Mucosa of descending colon (tissue), 3 donors: ENCODE measurements around the gene KCNH8. TPM values are rescaled to one million over a fixed set of nuclear protein-coding genes. Genes with fewer than 3 reads are reported as not detected.

Source experiments
- ATAC-seq: fragments of 200-7000 bp; cut with Tn5 transposase; one replicate; pipeline ENCODE4 v1.9.1; 2020; ENCODE audit warnings: mild to moderate bottlenecking, moderate library complexity
- DNase-seq, 3 donors: peaks; one replicate each; pipeline ENCODE4 v3.0.0-alpha.2; 2020
- H3K36me3 ChIP-seq: fragments of 200-600 bp; one replicate; pipeline ENCODE4 v1.8.0; 2021; ENCODE audit warnings: low read depth, mild to moderate bottlenecking
- H3K4me1 ChIP-seq: fragments of 200-600 bp; one replicate; pipeline ENCODE4 v1.8.0; 2021; ENCODE audit warnings: low read depth, mild to moderate bottlenecking
- H3K4me3 ChIP-seq: fragments of 200-600 bp; one replicate; pipeline ENCODE4 v1.8.0; 2021; ENCODE audit warnings: mild to moderate bottlenecking
- H3K9me3 ChIP-seq: fragments of 200-600 bp; one replicate; pipeline ENCODE4 v1.8.0; 2021; ENCODE audit warnings: mild to moderate bottlenecking
- intact Hi-C, 2 donors: fragments of 100-400 bp; cut with DNase I in 1 of 2; cut with micrococcal nuclease in 1 of 2; formaldehyde crosslinking; loops; one replicate each; pipeline versions ENCODE4 v1.11.0 to v1.11.1; 2022; cut with DNase I, micrococcal nuclease
- total RNA-seq, 3 donors: library from RNA; stranded (reverse); fragmentation: NEBNext Ultra II Directional in 2 of 3; extraction: Animal tissue kit (Norgen Biotek cat#: 25700) in 2 of 3; gene quantifications; one replicate each; pipeline versions ENCODE4 v1.2.1 to v1.2.4, GENCODE V29; 2021 to 2023
- TF ChIP-seq, protein P1 (sequence below): fragments of 200-600 bp; IDR thresholded peaks from one replicate; pipeline ENCODE4 v1.8.0; 2022; ENCODE audit warnings: antibody characterized with exemption, mild to moderate bottlenecking
- donor health status: DM: no; HTN: no; CAD: no; lungs with moderate emphysema.
- donor health status: DM: no; HTN: no; CAD: no.
- donor health status: DM: no; HTN: yes; CAD: no.

KCNH8 gene
- total RNA-seq, 3 donors from 2014 or later: 1.0 to 1.3 (median 1.1) TPM

- Histone ChIP-seq H3K9me3 (no peaks in the 10 kb centered on the region), H3K4me3 (no peak overlapping the region), H3K36me3 (no peaks in the 10 kb centered on the region), H3K4me1 (no peaks in the 10 kb centered on the region)
- intact Hi-C loops: no loop called here
- ATAC-seq: no peak
- DNase-seq: no peak
- TF ChIP-seq, protein P1, sequence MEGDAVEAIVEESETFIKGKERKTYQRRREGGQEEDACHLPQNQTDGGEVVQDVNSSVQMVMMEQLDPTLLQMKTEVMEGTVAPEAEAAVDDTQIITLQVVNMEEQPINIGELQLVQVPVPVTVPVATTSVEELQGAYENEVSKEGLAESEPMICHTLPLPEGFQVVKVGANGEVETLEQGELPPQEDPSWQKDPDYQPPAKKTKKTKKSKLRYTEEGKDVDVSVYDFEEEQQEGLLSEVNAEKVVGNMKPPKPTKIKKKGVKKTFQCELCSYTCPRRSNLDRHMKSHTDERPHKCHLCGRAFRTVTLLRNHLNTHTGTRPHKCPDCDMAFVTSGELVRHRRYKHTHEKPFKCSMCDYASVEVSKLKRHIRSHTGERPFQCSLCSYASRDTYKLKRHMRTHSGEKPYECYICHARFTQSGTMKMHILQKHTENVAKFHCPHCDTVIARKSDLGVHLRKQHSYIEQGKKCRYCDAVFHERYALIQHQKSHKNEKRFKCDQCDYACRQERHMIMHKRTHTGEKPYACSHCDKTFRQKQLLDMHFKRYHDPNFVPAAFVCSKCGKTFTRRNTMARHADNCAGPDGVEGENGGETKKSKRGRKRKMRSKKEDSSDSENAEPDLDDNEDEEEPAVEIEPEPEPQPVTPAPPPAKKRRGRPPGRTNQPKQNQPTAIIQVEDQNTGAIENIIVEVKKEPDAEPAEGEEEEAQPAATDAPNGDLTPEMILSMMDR: no peak
Observed at GRCh38 chr3:19331931-19332330, 183.6 kb downstream of the KCNH8 start.

- ATAC-seq (no peak), DNase-seq (no peak)
- H3K9me3 ChIP-seq: no peaks in the 10 kb centered on the region
- no peaks in the 10 kb centered on the region for H3K4me1 ChIP-seq
- TF ChIP-seq, protein P1: no peak
- intact Hi-C loops: no loop called here
- H3K36me3 ChIP-seq: no peaks in the 10 kb centered on the region
- H3K4me3 ChIP-seq: no peak overlapping the region
Observed at GRCh38 chr3:19334120-19334519, 185.8 kb downstream of the KCNH8 start.

DNA sequence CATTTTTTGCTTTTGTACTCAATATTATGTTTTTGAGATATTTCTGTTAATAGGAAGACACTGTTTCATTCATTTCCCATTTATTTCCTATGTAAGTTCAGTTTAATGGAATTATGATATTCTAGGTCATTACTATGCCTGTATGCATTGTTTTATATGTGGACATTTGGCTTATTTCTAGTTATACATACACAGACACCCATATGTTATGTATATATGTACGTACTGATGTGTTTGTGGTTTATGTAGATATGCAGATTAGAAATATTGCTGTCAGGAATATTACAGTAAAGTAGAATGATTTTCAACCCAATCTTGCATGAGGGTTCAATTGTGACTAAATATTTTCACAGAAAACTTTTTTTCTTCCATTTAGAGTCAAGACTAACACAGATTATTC, 190.5 kb downstream of the KCNH8 start:
- ATAC-seq: no peak
- TF ChIP-seq, protein P1: no peak
- intact Hi-C loops: no loop called here
- Histone ChIP-seq H3K9me3 (no peaks in the 10 kb centered on the region), H3K36me3 (no peaks in the 10 kb centered on the region), H3K4me3 (no peak overlapping the region), H3K4me1 (no peaks in the 10 kb centered on the region)
- DNase-seq: no peak

DNA sequence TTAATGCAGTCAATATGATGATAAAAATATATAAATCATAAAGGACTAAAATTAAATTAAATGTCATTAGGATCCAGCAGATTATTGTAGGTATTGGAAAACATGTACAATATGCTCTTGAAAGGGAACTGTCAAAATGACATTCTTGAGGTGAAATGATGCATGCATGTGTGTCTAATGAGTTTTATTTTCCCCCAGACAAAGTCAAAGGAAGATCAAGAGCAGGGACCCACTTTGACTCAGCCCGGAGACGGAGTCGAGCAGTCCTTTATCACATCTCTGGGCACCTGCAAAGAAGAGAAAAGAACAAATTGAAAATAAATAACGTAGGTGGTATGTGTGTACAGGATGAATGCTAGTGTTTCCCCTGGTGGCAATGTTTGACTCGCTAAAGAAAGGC, 194.1 kb downstream of the KCNH8 start:
- H3K4me1 ChIP-seq: no peaks in the 10 kb centered on the region
- no peak overlapping the region for H3K4me3 ChIP-seq
- H3K9me3 ChIP-seq: no peaks in the 10 kb centered on the region
- intact Hi-C loops: no loop called here
- no peaks in the 10 kb centered on the region for H3K36me3 ChIP-seq
- DNase-seq (no peak), ATAC-seq (no peak)
- TF ChIP-seq, protein P1: no peak

DNA sequence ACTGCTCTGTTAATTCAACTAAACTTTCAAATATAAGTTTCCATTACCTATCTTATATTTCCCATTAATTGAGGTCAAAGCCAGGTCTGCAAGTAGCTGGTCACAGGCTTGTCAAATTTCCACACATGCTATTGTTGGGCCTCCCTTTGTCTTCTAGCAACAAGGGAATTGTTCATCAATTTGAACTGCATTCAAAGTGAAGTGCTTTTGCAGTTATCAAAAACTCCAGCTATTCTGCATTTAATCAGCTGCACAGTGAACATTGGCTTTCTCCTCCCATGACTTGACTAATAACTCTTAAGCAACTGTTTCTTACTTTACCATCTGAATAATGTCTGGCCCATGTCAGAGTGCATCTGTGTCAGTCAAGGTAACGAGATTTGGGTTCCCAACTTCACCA, 198.4 kb downstream of the KCNH8 start:
- no peak for DNase-seq
- Histone ChIP-seq H3K4me1 (no peaks in the 10 kb centered on the region), H3K36me3 (no peaks in the 10 kb centered on the region), H3K4me3 (no peak overlapping the region), H3K9me3 (no peaks in the 10 kb centered on the region)
- intact Hi-C loops: no loop called here
- ATAC-seq: no peak
- TF ChIP-seq, protein P1: no peak

DNA sequence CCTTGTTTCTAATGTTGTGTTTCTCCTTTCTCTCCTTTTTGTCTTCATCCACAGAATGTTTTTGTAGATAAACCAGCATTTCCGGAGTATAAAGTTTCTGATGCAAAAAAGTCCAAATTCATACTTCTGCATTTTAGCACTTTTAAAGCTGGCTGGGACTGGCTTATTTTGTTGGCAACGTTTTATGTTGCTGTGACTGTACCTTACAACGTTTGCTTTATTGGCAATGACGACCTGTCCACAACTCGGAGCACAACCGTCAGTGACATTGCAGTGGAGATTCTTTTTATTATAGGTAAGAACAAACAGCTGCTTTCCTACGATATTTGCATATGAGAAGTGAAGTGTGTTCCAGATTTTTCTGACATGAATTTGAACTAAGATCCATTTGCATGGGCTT, 199.4 kb downstream of the KCNH8 start:
- Histone ChIP-seq H3K36me3 (no peaks in the 10 kb centered on the region), H3K9me3 (no peaks in the 10 kb centered on the region), H3K4me1 (no peaks in the 10 kb centered on the region), H3K4me3 (no peak overlapping the region)
- no peak for DNase-seq
- ATAC-seq: peak; percentile 50
- TF ChIP-seq, protein P1: no peak
- intact Hi-C loops: loop anchor here in 1 of 2 donors (2.0 kb wide), 1 partner anchor 519 kb away; no protein-coding TSS in a partner anchor
